Measurements from ENCODE around the gene GHRH.

- TF ChIP-seq, protein P1, sequence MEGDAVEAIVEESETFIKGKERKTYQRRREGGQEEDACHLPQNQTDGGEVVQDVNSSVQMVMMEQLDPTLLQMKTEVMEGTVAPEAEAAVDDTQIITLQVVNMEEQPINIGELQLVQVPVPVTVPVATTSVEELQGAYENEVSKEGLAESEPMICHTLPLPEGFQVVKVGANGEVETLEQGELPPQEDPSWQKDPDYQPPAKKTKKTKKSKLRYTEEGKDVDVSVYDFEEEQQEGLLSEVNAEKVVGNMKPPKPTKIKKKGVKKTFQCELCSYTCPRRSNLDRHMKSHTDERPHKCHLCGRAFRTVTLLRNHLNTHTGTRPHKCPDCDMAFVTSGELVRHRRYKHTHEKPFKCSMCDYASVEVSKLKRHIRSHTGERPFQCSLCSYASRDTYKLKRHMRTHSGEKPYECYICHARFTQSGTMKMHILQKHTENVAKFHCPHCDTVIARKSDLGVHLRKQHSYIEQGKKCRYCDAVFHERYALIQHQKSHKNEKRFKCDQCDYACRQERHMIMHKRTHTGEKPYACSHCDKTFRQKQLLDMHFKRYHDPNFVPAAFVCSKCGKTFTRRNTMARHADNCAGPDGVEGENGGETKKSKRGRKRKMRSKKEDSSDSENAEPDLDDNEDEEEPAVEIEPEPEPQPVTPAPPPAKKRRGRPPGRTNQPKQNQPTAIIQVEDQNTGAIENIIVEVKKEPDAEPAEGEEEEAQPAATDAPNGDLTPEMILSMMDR (IDR thresholded peaks at IDR 0.05 in 2 of 3, conservative IDR thresholded peaks at IDR 0.05 in 1 of 3; ENCODE audit: borderline replicate concordance in 1 of 3, insufficient read depth in 1 of 3, low read depth in 2 of 3, low read length in 2 of 3), result no peak
- TF ChIP-seq REST (IDR thresholded peaks at IDR 0.05; ENCODE audit: low read depth) (no peak), RAD21 (IDR thresholded peaks at IDR 0.05; ENCODE audit: low read depth) (no peak), JUND (IDR thresholded peaks at IDR 0.05) (no peak), SRF (IDR thresholded peaks at IDR 0.05; ENCODE audit: low read depth) (no peak), EGR1 (IDR thresholded peaks at IDR 0.05; ENCODE audit: low read depth) (no peak), CEBPB (IDR thresholded peaks at IDR 0.05; ENCODE audit: low read depth) (no peak), EZH2phosphoT487 (IDR thresholded peaks at IDR 0.05; ENCODE audit: borderline replicate concordance) (no peak)
- TF ChIP-seq, protein P2, sequence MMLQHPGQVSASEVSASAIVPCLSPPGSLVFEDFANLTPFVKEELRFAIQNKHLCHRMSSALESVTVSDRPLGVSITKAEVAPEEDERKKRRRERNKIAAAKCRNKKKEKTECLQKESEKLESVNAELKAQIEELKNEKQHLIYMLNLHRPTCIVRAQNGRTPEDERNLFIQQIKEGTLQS (IDR thresholded peaks at IDR 0.05), result no peak
- TF ChIP-seq, protein P3, sequence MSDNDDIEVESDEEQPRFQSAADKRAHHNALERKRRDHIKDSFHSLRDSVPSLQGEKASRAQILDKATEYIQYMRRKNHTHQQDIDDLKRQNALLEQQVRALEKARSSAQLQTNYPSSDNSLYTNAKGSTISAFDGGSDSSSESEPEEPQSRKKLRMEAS (IDR thresholded peaks at IDR 0.05), result no peak
- TF ChIP-seq, protein P4, sequence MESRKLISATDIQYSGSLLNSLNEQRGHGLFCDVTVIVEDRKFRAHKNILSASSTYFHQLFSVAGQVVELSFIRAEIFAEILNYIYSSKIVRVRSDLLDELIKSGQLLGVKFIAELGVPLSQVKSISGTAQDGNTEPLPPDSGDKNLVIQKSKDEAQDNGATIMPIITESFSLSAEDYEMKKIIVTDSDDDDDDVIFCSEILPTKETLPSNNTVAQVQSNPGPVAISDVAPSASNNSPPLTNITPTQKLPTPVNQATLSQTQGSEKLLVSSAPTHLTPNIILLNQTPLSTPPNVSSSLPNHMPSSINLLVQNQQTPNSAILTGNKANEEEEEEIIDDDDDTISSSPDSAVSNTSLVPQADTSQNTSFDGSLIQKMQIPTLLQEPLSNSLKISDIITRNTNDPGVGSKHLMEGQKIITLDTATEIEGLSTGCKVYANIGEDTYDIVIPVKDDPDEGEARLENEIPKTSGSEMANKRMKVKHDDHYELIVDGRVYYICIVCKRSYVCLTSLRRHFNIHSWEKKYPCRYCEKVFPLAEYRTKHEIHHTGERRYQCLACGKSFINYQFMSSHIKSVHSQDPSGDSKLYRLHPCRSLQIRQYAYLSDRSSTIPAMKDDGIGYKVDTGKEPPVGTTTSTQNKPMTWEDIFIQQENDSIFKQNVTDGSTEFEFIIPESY (IDR thresholded peaks at IDR 0.05; ENCODE audit: extremely low read depth, insufficient replicate concordance, low read length), result no peak
These were observed 55.8 kb downstream of the GHRH start for GRCh38 chr20:37205794-37206193.

Data from HCT116 (cell line).